Amniotic epithelial cell (primary cell): ENCODE data around the gene PLXNA1.

Experiments
- DNase-seq: peaks from one replicate; pipeline ENCODE4 v3.0.0-alpha.2; 2010; ENCODE audit warnings: low read depth

PLXNA1 gene

GRCh38 chr3:126952983-126953660 lies 29.8 kb upstream of the PLXNA1 start:
- no peak for DNase-seq

- no peak for DNase-seq
These were observed 28.6 kb upstream of the PLXNA1 start for GRCh38 chr3:126954141-126954842.

DNA sequence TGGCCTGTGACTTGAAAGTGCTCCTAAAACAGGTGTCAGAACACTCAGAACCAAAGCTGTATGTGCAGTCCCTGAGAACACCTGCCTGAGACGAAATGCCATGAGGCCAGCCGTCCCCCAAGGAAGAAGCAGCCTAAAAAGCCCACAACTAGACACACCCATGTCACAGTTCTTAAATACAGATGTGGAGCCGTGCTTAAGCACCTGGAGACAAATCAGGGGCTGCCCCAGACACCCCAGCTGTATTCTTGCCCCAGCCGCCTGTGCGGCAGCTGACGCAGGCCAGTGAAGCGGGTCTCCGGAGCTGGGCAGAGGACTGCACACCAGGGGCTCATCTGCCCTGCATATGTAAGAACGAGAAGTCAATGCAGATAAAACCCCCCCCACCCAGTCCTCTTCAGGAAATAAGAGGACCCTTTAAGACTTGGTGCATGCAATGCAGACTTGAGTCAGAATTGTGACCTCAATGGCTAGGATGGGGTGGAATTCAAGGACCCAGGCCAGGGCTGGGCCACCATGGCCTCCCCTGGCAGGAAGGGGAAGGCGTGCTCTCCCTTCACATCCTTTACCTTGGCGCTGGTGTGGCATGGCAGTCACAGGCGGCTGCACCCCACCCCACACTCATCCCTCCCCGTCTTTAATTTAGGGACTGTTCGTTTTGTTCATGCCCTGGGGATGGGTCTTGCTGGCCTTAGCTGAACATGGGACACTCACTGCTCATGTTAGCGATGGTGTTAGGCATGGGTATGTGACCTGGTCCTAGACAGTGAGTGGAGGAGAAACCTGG lies 27.7 kb upstream of the PLXNA1 start:
- DNase-seq, result no peak

DNA sequence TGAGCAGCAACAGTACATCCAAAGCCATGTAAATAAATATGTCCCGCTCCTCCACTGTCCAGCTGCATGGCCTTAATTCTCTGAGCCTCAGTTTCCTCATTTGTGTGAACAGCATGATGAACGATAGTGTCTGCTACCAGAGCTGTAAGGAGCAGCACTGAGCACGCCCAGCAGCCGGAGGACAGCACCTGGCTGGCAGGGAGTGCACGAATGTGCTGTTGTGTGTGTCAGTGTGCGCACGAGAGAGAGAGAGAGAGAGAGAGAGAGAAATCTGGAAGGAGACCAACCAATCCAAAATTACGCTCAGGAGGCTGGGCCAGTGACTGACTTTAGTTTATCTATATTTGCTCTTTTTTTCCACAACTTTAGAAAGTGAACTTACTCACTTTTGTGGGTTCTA lies 26.6 kb upstream of the PLXNA1 start:
- DNase-seq, result no peak

GRCh38 chr3:126956866-126957650 lies 25.9 kb upstream of the PLXNA1 start:
- no peak for DNase-seq

- DNase-seq, result no peak
These were observed 24.9 kb upstream of the PLXNA1 start for GRCh38 chr3:126957776-126958637.

GRCh38 chr3:126958638-126959085 lies 24.3 kb upstream of the PLXNA1 start:
- DNase-seq, result no peak

DNA sequence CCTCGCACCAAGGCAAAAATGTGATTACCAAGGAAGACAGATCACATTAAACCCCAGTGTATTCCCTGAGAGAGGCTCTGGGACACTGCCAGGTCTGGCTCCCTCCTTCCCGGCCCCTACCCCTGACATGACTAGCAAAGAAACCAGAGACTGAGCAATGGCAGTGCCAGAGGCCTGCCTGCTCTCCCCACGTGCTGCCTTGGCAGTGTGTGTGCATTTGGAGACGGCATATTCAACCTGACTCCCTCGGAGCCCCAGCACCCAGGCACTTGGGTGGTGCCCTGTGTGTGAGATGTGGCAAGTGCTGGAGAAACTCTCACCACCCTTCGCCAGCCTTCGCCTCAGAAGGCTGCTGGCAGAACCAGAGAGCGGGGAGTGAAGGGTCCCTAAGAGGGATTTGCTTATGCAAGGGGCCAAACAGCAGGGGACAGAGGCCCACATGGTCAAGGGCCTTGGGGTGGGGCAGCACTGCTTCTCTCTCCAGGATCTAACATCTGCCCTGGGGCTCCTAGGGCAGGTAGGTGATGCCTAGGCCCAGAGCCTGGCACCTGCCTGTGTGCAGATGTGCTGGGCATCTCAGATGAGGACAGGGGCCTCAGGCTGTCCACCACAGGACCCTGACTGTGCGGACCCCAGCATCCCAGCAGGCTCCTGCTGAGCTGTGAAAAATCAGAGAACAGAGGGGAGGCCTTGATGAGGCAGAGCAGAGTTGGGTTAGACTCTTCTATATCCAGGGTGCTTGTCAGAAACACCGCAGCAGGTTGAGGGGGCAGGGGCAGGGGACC lies 23.6 kb upstream of the PLXNA1 start:
- no peak for DNase-seq

DNA sequence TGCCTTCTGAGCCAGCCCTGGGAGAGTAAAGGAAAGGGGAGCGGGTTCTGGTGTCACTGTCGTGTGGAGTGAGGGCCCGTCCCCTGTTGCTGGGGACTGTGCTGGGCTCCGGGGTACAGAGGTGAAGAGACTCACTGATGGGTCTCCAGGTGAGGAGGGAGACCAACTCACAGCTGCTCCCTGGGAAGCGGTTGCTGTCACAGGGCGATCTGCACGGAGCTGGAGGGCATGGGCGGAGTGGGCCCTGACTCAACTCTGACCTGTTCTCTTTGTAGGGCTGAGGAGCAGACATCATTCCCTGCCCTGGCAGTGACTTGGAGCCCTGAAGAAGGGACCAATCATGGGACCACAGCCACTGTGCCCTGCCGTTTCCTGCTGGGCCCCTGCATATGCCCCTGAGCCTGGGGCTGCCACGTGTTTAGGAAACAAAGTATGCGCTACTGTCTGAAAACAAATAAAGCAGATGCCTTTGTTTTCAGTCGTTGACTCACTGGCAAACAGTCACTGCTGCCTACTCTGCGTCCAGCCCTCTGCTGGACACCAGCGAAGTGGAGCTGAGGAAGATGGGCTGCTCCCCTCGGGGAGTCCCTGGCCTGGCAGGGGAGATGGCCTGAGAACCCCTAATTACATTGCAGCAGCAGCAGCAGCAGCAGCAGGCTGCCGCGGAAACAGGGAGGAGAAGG lies 22.9 kb upstream of the PLXNA1 start:
- peak; percentile 15 for DNase-seq

GRCh38 chr3:126960604-126960995 lies 22.3 kb upstream of the PLXNA1 start:
- no peak for DNase-seq

DNA sequence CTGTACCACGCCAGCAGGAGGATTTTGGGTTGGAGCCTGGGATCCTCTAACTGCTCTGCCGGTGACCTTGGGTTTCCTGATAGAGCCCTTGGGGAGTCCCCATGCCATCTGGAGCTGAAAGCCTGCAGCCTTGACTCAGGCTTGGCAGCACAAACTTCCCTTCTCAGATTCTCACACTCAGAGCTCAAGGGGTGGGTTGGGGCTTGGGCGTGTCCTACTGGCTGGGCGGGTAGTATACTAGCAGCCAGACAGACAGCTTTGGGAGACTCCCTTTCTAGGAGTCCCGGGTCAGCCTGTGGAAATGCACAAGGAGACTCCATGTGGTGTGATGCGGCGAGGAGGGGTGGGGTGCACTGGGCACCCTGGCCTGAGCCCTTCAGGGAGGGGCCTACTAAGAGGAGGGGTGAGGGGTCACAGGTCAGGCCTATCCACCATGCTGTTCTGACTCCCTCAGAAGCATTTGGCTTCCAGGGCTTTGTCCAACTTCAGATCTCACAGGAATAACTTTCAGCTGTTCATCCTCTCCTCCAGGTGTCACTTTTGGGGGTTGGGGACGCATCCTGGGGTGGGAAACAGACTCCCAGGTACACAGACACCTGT lies 21.6 kb upstream of the PLXNA1 start:
- DNase-seq, result no peak

DNA sequence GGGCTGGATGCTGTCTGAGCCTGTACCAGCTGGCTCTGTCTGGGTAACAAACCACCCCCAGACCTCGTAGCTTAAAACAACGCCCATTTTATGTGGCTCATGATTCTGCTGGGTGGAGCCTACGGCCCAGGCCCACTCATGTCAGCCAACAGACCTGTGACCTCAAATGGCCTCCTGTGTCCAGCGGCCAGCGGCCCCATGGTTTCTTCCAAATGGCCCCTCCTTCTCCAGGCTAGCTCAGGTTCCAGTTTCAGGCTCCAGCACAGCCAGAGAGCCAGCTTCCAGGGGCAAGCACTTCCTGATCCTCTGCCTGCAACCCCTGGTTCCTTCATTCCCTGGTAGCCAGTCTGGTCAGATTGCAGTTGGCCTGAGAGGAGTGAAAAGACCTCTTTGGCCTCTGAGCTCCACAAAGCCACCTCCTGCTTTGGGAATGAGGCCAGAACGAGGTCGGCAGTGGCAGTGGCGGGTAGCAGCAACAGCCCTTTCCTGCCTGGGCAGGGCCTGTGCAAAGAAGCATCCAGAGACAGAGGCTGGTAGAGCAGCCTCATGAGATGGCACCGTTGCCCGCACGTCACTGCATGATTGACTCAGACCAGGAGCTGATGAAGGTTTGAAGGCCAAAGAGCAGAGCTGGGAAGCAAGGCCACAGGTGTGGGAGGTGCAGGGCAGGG lies 21.0 kb upstream of the PLXNA1 start:
- no peak for DNase-seq

GRCh38 chr3:126962756-126963155 lies 20.2 kb upstream of the PLXNA1 start:
- DNase-seq, result no peak

DNA sequence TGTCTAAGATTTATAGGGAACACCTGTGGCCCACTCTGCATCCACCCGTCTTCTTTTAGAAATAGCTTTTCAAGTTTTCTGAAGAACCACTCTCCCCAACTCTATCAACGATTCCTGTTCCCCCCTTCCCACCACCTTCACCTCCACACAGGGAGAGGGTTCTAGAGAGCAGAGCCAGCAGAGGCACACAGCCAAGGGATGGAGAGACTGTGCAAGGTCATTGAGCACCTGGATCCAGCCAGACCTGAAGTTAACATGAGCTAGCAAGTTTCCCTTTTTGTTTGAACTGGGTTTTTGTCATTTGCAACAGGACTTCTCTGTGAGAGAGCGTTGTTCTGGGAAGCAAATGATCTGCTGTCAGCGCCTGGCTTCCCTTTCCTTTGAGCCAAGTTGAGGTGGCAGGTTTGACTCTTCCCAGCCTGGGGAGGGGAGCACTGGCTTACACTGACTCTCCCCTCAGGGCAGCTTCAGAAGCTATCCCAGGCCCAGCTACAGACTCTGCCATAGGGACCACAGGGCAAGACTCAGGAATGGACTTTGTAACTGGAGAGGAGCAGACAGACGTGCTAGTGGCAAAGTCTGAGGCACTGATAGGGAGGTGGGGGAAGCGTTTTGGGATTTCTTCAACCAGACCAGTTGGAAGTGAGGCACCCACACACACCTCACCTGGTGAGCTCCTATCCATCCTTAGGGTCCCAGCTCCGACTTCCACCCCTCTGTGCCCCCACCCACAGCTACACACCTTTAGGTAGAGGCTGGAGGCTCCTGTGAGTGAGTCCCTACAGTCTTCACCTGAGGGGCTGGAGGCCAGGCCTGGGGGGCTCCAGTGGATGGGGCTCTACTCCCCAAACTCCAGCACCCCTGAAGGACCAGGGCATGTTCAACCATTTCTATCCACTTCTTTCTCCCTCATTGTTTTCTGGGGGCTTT lies 19.4 kb upstream of the PLXNA1 start:
- DNase-seq, result no peak

DNA sequence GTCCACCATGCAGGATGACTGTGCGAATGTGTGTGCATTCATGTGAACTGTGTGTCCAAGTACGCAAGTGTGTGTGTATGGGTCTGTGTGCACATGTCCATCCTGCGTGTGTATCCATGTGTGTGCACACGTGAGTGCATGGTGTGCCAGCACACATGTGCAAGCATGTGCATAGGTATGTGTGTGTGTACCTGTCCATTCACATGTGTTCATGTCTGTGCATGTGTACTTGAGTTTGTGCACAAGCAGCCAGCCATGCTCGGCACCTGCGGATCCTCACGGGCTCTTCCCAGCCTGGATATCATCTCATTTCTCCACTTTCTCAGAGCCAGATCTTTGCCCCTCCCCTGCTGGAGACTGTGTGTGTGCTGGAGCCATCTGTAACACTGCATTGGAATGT lies 18.7 kb upstream of the PLXNA1 start:
- no peak for DNase-seq

DNA sequence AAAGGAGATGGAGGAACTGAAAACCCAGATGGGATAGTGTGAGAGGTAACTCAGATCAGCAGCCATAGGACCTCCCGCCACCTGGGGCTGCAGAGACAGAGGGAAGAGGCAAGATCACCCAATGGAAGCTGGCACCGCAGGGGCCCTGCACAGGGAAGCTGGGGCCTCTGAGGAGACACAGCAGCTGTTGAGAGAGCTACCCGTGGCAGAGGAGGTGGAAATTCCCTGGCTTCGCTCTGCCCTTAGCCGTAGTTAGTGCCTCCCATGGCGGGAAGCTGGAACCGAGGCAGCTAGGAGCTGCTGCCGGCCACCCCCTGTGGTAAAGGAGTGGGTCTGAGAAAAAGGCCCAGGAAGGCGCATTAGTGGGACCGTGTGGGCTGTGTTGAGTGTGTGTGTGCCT lies 18.0 kb upstream of the PLXNA1 start:
- no peak for DNase-seq

GRCh38 chr3:126965526-126966080 lies 17.3 kb upstream of the PLXNA1 start:
- no peak for DNase-seq
